Mesenteric fat pad (tissue), 1 donor: ENCODE measurements around the gene SLC19A1. TPM values are rescaled to one million over a fixed set of nuclear protein-coding genes. Genes with fewer than 3 reads are reported as not detected.

Source experiments
- DNase-seq: peaks from one replicate; pipeline ENCODE4 v3.0.0-alpha.2; 2020; ENCODE audit warnings: low spot score
- total RNA-seq: library from RNA; stranded (reverse); fragmentation: NEBNext Ultra II Directional; extraction: Animal tissue kit (Norgen Biotek cat#: 25700); gene quantifications from one replicate; pipeline ENCODE4 v1.2.1, GENCODE V29; 2021
- donor health status: DM: yes; HTN: yes; CAD: no.

SLC19A1 gene
- total RNA-seq, 1 donor from 2014 or later = 21.7 TPM

DNA sequence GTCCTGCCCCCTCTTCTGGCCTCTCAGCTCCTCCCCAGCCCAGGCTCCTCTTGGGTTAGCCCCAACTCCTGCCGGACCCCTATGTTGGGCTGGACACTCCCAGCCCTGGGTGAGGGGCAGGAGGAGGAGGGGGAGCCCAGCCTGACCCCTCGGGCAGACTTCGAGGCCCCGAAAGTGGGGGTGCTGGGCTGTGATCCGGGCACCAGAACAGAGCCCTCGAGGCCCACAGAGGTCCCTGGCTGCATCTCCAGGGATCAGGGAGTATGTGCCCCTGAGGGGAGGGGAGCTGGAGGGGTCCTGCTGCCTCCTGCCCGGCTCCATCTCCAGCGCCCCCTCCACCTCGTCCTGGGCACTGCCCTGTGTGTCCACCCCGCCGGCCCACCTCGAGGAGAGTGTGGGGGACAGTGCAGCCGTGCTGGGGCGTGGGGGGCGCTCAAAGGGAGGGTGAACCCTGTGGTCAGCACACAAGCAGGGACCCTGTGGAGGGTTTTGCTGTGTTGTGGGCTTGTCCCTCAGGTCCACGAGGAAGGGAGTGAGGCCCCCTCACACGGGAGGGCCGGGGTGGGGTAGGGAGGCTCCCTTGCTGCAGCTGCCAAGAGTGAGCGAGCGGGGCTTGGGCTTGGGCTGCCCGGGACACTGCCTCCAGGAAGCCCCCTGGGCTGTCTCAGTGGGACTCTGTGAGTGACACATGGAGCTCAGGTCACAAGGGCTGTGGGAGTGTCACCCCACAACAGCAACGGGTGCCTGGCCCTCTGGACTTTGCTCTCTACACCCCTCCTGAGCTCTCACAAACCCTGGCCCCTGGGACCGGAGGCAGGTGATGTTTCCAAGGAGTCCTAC lies 82.8 kb downstream of the SLC19A1 start:
- DNase-seq = no peak

GRCh38 chr21:45458281-45459170 lies 83.7 kb downstream of the SLC19A1 start:
- no peak for DNase-seq

DNA sequence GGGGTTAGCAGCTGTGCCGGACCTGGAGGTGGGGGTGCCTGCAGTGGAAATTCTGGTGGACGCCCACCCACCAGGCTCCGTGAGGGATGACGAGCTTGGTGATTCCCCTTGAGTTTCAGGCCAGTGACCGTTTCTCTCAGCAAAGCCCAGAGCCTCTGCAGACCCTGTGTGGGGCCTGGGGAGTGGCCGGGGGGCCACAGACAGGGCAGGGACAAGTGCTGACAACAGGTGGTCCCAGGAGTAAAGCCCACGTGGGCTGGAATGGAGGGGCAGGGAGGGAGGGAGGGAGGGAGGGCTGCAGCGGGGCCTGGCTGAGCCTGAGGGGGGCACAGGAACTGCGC lies 84.4 kb downstream of the SLC19A1 start:
- no peak for DNase-seq

GRCh38 chr21:45457161-45457831 lies 84.9 kb downstream of the SLC19A1 start:
- no peak for DNase-seq

DNA sequence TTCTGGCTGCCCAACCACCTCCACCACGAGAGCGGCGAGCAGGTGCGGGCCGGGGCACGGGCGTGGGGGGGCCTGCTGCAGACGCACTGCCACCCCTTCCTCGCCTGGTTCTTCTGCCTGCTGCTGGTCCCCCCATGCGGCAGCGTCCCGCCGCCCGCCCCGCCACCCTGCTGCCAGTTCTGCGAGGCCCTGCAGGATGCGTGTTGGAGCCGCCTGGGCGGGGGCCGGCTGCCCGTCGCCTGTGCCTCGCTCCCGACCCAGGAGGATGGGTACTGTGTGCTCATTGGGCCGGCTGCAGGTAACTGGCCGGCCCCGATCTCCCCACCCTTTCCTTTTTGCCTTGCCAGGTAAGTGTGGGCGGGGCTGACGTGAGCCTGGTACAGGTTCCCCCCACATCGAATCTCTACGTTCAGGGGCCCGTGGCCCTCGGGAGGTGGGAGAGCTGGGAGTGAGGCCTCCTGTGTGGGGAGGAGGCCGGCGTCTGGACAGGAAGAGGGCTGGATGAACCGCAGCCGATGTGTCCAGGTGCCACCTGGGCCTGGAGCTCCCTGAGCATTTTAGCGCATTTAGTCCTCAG lies 85.6 kb downstream of the SLC19A1 start:
- DNase-seq = no peak

DNA sequence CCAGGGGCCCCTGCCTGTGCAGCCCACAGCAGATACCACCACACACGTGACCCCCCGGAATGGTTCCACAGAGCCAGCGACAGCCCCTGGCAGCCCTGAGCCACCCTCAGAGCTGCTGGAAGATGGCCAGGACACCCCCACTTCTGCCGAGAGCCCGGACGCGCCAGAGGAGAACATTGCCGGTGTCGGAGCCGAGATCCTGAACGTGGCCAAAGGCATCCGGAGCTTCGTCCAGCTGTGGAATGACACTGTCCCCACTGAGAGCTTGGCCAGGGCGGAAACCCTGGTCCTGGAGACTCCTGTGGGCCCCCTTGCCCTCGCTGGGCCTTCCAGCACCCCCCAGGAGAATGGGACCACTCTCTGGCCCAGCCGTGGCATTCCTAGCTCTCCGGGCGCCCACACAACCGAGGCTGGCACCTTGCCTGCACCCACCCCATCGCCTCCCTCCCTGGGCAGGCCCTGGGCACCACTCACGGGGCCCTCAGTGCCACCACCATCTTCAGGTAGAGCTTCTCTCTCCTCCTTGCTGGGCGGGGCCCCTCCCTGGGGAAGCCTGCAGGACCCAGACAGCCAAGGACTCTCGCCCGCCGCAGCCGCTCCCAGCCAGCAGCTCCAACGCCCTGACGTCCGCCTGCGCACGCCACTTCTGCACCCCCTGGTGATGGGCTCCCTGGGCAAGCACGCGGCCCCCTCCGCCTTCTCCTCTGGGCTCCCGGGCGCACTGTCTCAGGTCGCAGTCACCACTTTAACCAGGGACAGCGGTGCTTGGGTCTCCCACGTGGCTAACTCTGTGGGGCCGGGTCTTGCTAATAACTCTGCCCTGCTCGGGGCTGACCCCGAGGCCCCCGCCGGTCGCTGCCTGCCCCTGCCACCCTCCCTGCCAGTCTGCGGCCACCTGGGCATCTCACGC lies 86.3 kb downstream of the SLC19A1 start:
- no peak for DNase-seq

- no peak for DNase-seq
These were observed 87.1 kb downstream of the SLC19A1 start for GRCh38 chr21:45454926-45455673.

GRCh38 chr21:45454060-45454925 lies 87.9 kb downstream of the SLC19A1 start:
- no peak for DNase-seq

- no peak for DNase-seq
These were observed 88.8 kb downstream of the SLC19A1 start for GRCh38 chr21:45453308-45453950.

DNA sequence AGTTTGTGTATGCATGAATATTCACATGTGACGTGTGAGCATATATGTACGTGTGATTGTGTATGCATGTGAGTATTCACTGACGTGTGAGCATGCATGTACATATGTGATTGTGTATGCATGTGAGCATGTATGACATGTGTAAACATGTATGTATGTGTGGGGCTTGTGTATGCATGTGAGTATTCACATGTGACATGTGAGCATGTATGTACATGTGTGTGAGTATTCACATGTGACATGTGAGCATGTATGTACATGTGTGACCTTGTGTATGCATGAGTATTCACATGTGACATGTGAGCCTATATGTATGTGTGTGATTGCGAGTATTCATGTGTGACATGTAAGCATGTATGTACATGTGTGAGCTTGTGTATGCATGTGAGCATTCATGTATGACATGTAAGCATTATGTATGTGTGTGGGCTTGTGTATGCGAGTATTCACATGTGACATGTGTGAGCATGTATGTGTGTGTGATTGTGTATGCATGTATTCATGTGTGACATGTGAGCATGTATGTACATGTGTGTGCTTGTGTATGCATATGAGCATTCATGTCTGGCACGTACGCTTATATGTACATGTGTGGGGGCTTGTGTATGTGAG lies 89.4 kb downstream of the SLC19A1 start:
- no peak for DNase-seq

DNA sequence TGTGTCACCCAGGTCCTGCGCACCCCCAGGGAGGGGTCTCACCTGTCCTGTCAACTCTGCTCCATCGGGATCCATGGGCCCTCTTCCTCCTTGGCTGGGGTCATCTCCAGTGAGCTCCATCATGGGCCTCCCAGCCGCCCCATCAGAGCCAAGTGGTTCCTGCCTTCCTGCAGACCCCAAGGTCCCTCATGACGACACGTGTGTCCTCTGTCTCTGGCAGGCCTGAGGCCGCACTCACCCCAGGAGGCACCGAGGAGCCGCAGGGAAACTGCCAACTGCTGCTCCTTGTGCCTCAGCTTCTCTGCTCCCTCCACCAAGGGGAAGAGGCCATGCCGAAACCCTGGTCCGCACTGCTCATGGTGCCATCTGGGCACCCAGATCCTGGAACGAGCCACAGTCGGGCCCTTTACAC lies 90.5 kb downstream of the SLC19A1 start:
- no peak for DNase-seq

DNA sequence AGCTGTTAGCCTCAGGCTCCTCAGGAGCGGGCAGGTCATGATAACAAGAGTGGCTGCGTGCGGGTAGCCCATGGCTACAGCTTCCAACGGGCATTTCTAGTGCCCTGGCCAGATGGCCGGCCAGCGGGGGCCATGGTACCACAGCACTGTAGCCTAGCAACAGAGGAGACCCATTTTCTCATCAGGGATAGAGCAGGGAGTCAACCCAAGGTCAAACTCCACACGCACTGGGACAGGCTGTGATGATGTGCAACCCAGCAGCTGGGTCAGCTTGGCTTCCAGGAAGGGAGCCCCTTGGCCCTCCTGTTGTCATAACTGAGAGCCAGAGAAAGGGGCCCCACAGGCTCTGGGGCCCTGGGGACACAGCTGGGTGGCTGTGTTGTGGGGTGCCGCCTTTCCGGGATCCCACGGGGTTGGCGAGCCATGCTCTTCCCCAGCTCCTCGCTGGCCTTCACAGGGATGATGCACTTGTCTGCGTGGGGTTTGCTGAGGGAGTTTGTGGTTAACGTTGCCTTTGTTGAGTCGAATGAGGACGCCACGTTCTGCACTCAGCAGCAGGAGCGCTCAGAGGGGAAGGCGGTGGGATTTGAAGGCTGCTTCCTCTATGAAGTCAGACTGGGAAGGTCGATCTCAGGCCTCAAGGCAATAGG lies 91.0 kb downstream of the SLC19A1 start:
- no peak for DNase-seq

DNA sequence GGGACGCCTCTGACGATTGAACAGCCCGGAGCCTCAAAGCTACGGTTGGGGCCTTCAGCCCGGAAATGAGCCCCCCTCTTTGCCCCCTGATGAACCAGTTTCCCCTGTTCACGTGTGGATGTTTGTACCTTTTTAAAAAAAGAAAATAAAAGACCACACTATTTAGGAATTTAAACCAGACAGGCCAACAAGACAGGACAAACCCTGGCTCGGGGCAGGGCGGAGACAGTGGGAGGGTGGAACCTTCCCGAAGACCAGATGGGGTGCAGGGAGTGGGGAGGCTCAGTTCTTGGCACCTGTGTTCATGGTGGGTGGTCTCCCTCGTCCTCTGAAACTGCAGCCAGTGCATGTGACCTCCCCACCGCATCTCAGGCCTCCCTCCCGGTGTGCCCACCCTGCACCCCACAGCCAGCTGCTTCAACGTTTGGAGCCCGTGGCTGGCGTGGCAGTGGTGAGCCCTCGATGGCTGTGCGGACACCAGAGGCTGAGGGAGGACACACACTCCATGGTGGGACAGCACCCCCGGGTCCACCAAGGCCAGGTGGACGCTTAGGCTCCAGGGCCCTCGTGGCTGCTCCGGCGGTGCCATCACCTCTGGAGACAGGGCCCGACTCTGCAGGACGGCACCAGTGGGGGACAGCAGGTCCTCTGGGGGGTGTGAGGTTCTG lies 91.7 kb downstream of the SLC19A1 start:
- no peak for DNase-seq

DNA sequence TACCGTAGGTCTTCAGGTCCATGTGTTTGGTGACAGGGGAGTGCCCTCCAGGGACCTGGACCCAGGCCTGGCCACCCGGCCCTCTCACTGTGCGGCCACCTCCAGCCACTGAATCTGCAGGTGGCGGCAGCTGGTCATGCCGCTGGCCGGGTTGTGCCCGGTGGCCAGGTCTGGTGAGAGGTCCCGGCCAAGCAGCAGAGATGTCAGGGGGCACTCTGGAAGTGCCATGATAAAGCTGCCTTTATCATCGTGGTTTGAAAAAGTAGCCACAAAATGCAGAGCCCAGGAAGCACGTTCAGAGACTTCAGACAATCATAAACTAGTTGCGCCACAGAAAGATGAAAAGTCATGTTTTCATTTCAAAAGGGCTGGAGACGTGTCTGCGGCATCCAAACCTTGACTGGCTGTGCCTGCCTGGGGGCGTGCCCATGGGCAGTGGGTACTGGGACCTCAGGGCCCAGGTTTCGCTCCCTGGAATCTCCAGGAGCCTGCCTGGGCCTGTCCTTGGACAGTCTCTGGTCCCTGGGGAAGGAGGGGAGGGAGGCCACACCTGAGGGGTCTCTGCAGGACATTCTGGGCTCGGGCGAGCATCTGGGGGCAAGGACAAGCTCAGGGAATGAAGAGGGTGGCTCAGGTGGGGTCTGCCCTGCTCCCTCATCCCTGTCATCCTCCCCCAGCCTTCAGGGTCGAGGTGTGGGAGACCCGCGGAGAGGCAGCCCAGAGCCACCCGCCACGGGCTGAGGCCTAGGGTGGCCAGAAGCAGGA lies 92.4 kb downstream of the SLC19A1 start:
- no peak for DNase-seq

DNA sequence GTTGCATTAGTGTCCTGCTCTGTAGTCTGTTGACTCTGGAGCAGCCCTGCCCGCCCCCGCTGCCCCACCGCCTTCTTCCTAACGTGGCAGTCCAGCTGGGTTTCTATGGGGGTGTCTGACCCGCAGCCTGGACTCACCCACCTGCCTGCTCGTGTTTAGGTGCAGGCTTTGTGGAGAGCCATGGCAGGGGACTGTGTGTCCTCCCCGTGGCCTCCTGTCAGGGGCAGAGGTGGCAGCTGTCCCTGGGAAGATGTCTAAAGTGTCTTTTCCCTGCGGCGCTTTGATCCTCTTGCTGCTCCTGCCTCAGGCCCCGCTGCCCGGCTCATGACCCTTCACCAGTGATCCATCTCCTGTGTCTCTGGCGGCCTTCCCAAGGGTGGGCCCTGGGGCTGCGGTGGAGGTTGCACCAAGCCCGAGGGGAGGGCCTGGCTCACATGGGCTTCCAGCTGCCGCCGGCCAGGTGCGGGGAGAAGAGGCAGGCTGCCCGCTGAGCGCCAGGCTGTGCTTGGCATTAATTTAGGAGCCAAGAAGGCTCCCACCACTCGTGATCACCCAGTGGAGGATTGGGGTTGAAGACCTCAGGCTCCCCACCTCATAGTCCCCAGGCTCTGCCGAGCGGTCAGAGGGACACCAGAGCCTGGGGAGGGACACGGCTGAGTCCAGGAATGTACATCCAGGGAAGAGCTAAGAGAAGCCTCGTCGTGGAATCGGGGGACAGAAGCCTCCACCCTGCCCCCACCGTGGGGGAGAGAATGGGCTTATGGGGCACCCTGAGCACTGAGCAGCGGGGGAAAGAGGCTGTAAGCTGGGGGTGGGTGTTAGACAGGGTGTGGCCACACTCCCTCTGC lies 93.2 kb downstream of the SLC19A1 start:
- no peak for DNase-seq
